ENCODE data around the gene SERPINA4. TPM values are rescaled to one million over a fixed set of nuclear protein-coding genes. Genes with fewer than 3 reads are reported as not detected.

SERPINA4 gene
- total and polyA plus RNA-seq, 2 donors (not counting 1 experiment from before 2014, with no cell fraction given): not detected

GRCh38 chr14:94598816-94599655 is 37.8 kb downstream of the SERPINA4 start:
- Histone ChIP-seq H3K4me2 (ENCODE audit: extremely low read depth, insufficient read depth, low read length) (no peak overlapping the region), H3K27ac (ENCODE audit: insufficient read depth, low read length) (no peak overlapping the region), H3K9me3 (ENCODE audit: control insufficient read depth, insufficient read depth, low read depth, low read length) (no peaks in the 10 kb centered on the region), H3K9ac (ENCODE audit: insufficient read depth, low read length) (no peak overlapping the region), H3K4me3 (replicated peaks in 1 of 4; ENCODE audit: control extremely low read depth in 1 of 4, insufficient read depth in 1 of 4, low read depth in 3 of 4, low read length in 4 of 4) (no peak overlapping the region), H3K36me3 (ENCODE audit: control insufficient read depth, insufficient read depth, low read length) (no peaks in the 10 kb centered on the region), H3K79me2 (ENCODE audit: control insufficient read depth, insufficient read depth, low read length) (no peaks in the 10 kb centered on the region), H3K4me1 (ENCODE audit: control insufficient read depth, extremely low read depth, insufficient read depth, low read length) (peaks cover 15% of the 10 kb centered on the region), H4K20me1 (ENCODE audit: control insufficient read depth, extremely low read depth, insufficient read depth, low read length) (no peaks in the 10 kb centered on the region), H2AFZ (ENCODE audit: low read length) (no peak overlapping the region), H3K27me3 (ENCODE audit: control insufficient read depth, insufficient read depth, low read length) (no peaks in the 10 kb centered on the region)
- peak; percentile 98 to 99 for DNase-seq (ENCODE audit: low read depth in 2 of 2)
- TF ChIP-seq, protein P1, sequence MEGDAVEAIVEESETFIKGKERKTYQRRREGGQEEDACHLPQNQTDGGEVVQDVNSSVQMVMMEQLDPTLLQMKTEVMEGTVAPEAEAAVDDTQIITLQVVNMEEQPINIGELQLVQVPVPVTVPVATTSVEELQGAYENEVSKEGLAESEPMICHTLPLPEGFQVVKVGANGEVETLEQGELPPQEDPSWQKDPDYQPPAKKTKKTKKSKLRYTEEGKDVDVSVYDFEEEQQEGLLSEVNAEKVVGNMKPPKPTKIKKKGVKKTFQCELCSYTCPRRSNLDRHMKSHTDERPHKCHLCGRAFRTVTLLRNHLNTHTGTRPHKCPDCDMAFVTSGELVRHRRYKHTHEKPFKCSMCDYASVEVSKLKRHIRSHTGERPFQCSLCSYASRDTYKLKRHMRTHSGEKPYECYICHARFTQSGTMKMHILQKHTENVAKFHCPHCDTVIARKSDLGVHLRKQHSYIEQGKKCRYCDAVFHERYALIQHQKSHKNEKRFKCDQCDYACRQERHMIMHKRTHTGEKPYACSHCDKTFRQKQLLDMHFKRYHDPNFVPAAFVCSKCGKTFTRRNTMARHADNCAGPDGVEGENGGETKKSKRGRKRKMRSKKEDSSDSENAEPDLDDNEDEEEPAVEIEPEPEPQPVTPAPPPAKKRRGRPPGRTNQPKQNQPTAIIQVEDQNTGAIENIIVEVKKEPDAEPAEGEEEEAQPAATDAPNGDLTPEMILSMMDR (conservative IDR thresholded peaks at IDR 0.05 in 1 of 2, IDR thresholded peaks at IDR 0.05 in 1 of 2; ENCODE audit: low read depth in 1 of 2, low read length in 2 of 2): no peak
- no peak for TF ChIP-seq EZH2 (IDR thresholded peaks at IDR 0.05; ENCODE audit: low read length, missing control alignments)

GRCh38 chr14:94599656-94600004 is 38.4 kb downstream of the SERPINA4 start:
- H3K4me1 ChIP-seq (ENCODE audit: control insufficient read depth, extremely low read depth, insufficient read depth, low read length): peaks cover 15% of the 10 kb centered on the region
- H4K20me1 ChIP-seq (ENCODE audit: control insufficient read depth, extremely low read depth, insufficient read depth, low read length): no peaks in the 10 kb centered on the region
- H3K36me3 ChIP-seq (ENCODE audit: control insufficient read depth, insufficient read depth, low read length): no peaks in the 10 kb centered on the region
- no peak overlapping the region for H3K27ac ChIP-seq (ENCODE audit: insufficient read depth, low read length)
- H3K27me3 ChIP-seq (ENCODE audit: control insufficient read depth, insufficient read depth, low read length): no peaks in the 10 kb centered on the region
- H3K9me3 ChIP-seq (ENCODE audit: control insufficient read depth, insufficient read depth, low read depth, low read length): no peaks in the 10 kb centered on the region
- no peak for DNase-seq (ENCODE audit: low read depth in 2 of 2)
- no peak overlapping the region for H3K4me2 ChIP-seq (ENCODE audit: extremely low read depth, insufficient read depth, low read length)
- no peak overlapping the region for H2AFZ ChIP-seq (ENCODE audit: low read length)
- no peak overlapping the region for H3K4me3 ChIP-seq (replicated peaks in 1 of 4; ENCODE audit: control extremely low read depth in 1 of 4, insufficient read depth in 1 of 4, low read depth in 3 of 4, low read length in 4 of 4)
- no peak overlapping the region for H3K9ac ChIP-seq (ENCODE audit: insufficient read depth, low read length)
- TF ChIP-seq, protein P1 (conservative IDR thresholded peaks at IDR 0.05 in 1 of 2, IDR thresholded peaks at IDR 0.05 in 1 of 2; ENCODE audit: low read depth in 1 of 2, low read length in 2 of 2): no peak
- TF ChIP-seq EZH2 (IDR thresholded peaks at IDR 0.05; ENCODE audit: low read length, missing control alignments): no peak
- H3K79me2 ChIP-seq (ENCODE audit: control insufficient read depth, insufficient read depth, low read length): no peaks in the 10 kb centered on the region

GRCh38 chr14:94600148-94600545 is 38.9 kb downstream of the SERPINA4 start:
- TF ChIP-seq, protein P1 (conservative IDR thresholded peaks at IDR 0.05 in 1 of 2, IDR thresholded peaks at IDR 0.05 in 1 of 2; ENCODE audit: low read depth in 1 of 2, low read length in 2 of 2): no peak
- TF ChIP-seq EZH2 (IDR thresholded peaks at IDR 0.05; ENCODE audit: low read length, missing control alignments): no peak
- no peak overlapping the region for H3K9ac ChIP-seq (ENCODE audit: insufficient read depth, low read length)

More at GRCh38 chr14:94600148-94600545, 38.9 kb downstream of the SERPINA4 start:
- Histone ChIP-seq H3K9me3 (ENCODE audit: control insufficient read depth, insufficient read depth, low read depth, low read length) (no peaks in the 10 kb centered on the region), H3K4me1 (ENCODE audit: control insufficient read depth, extremely low read depth, insufficient read depth, low read length) (peaks cover 15% of the 10 kb centered on the region), H3K4me3 (replicated peaks in 1 of 4; ENCODE audit: control extremely low read depth in 1 of 4, insufficient read depth in 1 of 4, low read depth in 3 of 4, low read length in 4 of 4) (no peak overlapping the region), H3K4me2 (ENCODE audit: extremely low read depth, insufficient read depth, low read length) (no peak overlapping the region), H2AFZ (ENCODE audit: low read length) (no peak overlapping the region), H3K27me3 (ENCODE audit: control insufficient read depth, insufficient read depth, low read length) (no peaks in the 10 kb centered on the region), H4K20me1 (ENCODE audit: control insufficient read depth, extremely low read depth, insufficient read depth, low read length) (no peaks in the 10 kb centered on the region), H3K36me3 (ENCODE audit: control insufficient read depth, insufficient read depth, low read length) (no peaks in the 10 kb centered on the region), H3K79me2 (ENCODE audit: control insufficient read depth, insufficient read depth, low read length) (no peaks in the 10 kb centered on the region), H3K27ac (ENCODE audit: insufficient read depth, low read length) (no peak overlapping the region)
- DNase-seq (ENCODE audit: low read depth in 2 of 2): no peak

All from fibroblast of lung (primary cell).